ENCODE data around the gene BEND3. TPM values are rescaled to one million over a fixed set of nuclear protein-coding genes. Genes with fewer than 3 reads are reported as not detected.
"Not testable (repeated sequence)": the region's sequence is repeated elsewhere in the genome, so short reads cannot be mapped to it uniquely, and the experiment has no call there.

BEND3 gene
- total and polyA plus RNA-seq, 2 experiments from 2014 or later, result 3.4 to 7.7 TPM

DNA sequence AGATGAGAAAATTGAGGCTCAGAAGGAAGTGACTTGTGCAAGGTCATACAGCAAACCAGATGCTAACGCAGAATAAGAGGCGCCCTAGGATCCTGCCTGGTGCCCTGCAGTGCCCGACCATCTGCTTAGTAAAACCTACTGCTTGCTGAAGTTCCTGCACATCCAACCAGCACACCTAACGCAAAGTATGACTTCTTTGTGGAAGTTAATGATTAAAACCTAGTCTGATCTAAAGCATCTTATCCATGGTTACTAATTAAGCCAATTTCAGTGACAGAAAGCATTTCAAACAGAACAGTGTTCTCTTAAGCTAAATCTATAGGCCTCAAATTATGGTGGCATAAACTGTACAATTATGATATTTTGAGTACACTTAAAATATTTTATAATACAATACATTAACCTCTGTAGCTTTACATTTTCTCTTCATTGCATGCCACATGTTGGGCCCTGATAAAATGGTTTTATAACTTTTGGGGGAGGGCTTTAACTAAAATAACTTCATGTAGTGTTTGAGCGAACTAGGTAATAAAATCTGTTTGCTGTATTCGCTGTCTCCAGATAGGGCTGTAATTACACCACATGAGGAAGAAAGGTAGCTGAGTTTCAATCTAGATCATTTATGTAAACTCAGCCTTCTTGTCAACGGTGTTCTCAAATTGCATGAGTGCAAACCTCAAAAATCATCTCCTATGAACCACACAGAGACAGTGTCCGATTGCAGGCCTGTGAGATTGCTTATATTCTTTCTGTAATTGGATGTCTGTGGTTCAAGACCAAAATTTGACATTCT is 37.5 kb upstream of the BEND3 start:
- H3K4me1 ChIP-seq (ENCODE audit: low read depth), result no peaks in the 10 kb centered on the region
- no peak for DNase-seq (ENCODE audit: low read depth in 1 of 2, low spot score in 1 of 2)
- H3K27ac ChIP-seq, result no peak overlapping the region
- TF ChIP-seq, protein P1, sequence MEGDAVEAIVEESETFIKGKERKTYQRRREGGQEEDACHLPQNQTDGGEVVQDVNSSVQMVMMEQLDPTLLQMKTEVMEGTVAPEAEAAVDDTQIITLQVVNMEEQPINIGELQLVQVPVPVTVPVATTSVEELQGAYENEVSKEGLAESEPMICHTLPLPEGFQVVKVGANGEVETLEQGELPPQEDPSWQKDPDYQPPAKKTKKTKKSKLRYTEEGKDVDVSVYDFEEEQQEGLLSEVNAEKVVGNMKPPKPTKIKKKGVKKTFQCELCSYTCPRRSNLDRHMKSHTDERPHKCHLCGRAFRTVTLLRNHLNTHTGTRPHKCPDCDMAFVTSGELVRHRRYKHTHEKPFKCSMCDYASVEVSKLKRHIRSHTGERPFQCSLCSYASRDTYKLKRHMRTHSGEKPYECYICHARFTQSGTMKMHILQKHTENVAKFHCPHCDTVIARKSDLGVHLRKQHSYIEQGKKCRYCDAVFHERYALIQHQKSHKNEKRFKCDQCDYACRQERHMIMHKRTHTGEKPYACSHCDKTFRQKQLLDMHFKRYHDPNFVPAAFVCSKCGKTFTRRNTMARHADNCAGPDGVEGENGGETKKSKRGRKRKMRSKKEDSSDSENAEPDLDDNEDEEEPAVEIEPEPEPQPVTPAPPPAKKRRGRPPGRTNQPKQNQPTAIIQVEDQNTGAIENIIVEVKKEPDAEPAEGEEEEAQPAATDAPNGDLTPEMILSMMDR (IDR thresholded peaks at IDR 0.05; ENCODE audit: low read depth, low read length), result no peak
- no peaks in the 10 kb centered on the region for H3K27me3 ChIP-seq
- H3K4me3 ChIP-seq, result no peak overlapping the region
- H3K9me3 ChIP-seq (ENCODE audit: low read depth), result no peaks in the 10 kb centered on the region
- no peaks in the 10 kb centered on the region for H3K36me3 ChIP-seq

DNA sequence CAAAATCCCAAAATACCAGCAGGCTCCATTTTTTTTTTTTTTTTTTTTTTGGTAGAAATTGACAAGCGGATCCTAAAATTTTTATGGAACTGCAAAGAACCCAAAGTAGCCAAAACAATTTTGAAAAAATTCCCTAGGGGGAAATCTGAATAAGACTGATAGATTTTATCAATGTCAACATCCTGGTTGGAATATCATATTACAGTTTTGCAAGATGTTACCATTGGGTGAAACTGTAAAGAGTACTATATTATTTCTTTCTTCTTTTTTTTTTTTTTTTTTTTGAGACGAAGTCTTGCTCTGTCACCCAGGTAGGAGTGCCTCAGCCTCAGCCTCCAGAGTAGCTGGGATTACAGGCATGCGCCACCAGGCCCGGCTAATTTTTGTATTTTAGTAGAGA is 29.4 kb upstream of the BEND3 start:
- TF ChIP-seq, protein P1 (IDR thresholded peaks at IDR 0.05; ENCODE audit: low read depth, low read length), result no peak
- Histone ChIP-seq H3K36me3 (no peaks in the 10 kb centered on the region), H3K4me1 (ENCODE audit: low read depth) (peaks cover 5% of the 10 kb centered on the region), H3K9me3 (ENCODE audit: low read depth) (no peaks in the 10 kb centered on the region), H3K27me3 (no peaks in the 10 kb centered on the region), H3K27ac (no peak overlapping the region), H3K4me3 (no peak overlapping the region)
- no peak for DNase-seq (ENCODE audit: low read depth in 1 of 2, low spot score in 1 of 2)

DNA sequence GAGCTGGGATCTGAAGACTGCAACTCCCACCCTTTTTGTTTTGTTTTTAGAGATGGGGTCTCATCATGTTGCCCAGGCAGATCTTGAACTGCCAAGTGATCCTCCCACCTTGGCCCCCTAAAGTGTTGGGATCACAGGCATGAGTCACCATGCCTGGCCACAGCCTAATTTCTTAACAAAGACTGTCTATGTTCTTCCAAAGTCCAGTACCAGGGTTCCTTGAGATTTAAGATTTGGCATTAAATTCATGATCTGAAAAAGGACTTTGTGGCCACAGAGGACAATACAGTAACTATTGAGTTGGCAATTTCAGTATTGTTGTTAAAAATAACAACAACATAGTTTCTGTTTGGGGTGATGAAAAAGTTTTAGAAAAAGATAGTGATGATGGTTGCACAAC is 28.7 kb upstream of the BEND3 start:
- TF ChIP-seq, protein P1 (IDR thresholded peaks at IDR 0.05; ENCODE audit: low read depth, low read length), result no peak
- H3K4me1 ChIP-seq (ENCODE audit: low read depth), result peaks cover 5% of the 10 kb centered on the region
- H3K27ac ChIP-seq, result no peak overlapping the region
- no peak overlapping the region for H3K4me3 ChIP-seq
- H3K9me3 ChIP-seq (ENCODE audit: low read depth), result no peaks in the 10 kb centered on the region
- no peaks in the 10 kb centered on the region for H3K27me3 ChIP-seq
- peak in 1 of 2 donors; percentile 34 for DNase-seq (ENCODE audit: low read depth in 1 of 2, low spot score in 1 of 2)
- H3K36me3 ChIP-seq, result no peaks in the 10 kb centered on the region

DNA sequence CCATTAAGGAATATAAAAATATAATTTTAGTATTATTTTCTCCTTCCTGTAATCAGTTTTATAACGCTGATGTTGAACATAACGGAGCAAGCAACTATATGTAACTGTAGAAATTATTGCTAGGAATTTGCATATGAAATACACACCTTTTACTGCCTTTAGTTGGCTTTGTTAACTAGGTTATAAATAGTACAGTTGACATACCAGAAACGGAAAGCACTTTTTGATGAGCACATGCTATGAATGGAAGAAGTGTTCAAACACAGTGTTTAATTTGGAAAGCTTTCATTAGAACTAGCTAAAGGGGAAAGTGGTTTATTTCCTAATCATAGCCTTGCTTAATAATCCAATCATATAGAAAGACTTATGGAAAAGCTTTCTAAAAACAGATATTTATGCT is 25.3 kb upstream of the BEND3 start:
- TF ChIP-seq, protein P1 (IDR thresholded peaks at IDR 0.05; ENCODE audit: low read depth, low read length), result no peak
- H3K36me3 ChIP-seq, result no peaks in the 10 kb centered on the region
- no peaks in the 10 kb centered on the region for H3K27me3 ChIP-seq
- H3K27ac ChIP-seq, result no peak overlapping the region
- H3K9me3 ChIP-seq (ENCODE audit: low read depth), result no peaks in the 10 kb centered on the region
- no peak for DNase-seq (ENCODE audit: low read depth in 1 of 2, low spot score in 1 of 2)
- no peak overlapping the region for H3K4me3 ChIP-seq
- peaks cover 5% of the 10 kb centered on the region for H3K4me1 ChIP-seq (ENCODE audit: low read depth)

DNA sequence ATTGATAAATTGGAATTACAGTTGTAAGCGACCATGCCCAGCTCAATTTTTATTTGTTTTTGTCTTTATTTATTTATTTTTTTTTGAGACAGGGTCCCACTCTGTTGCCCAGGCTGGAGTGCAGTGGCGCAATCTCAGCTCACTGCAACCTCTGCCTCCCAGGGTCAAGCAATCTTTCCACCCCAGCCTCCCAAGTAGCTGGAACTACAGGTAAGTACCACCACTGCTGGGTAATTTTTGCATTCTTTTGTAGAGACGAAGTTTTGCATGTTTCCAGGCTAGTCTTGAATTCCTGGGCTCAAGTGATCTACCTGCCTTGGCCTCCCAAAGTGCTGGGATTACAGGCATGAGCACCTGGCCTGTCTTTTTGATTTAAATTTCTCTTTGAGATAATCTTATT is 21.0 kb upstream of the BEND3 start:
- not testable (repeated sequence) for DNase-seq (ENCODE audit: low read depth in 1 of 2, low spot score in 1 of 2); H3K4me1 ChIP-seq (ENCODE audit: low read depth); H3K36me3 ChIP-seq

DNA sequence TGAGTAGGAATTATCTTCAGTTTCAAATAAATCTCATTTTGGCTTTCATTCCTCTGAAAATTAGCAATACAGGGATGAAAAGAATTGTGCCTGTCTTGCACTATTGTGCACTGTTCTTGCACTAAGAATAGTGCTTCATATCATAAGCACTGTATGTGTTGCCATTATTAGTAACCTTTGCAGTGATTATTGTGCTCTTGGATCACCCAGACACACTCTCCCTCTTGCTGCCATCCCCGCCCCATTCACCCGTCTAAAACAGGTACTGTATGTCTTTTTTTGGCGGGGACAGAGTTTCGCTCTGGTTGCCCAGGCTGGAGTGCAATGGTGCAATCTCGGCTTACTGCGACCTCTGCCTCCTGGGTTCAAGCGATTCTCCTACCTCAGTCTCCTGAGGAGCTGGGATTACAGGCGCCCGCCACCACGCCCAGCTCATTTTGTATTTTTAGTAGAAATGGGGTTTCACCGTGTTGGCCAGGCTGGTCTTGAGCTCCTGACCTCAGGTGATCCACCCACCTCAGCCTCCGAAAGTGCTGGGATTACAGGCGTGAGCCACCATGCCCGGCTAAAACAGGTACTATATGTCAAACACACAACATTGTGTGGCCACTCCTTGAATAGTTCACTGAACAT is 19.8 kb upstream of the BEND3 start:
- not testable (repeated sequence) for H3K36me3 ChIP-seq; DNase-seq (ENCODE audit: low read depth in 1 of 2, low spot score in 1 of 2)

More for the DNA sequence above, 21.0 kb upstream of the BEND3 start:
- H3K27me3 ChIP-seq; H3K4me3 ChIP-seq; H3K9me3 ChIP-seq (ENCODE audit: low read depth); H3K27ac ChIP-seq: not testable (repeated sequence)

More for the DNA sequence above, 19.8 kb upstream of the BEND3 start:
- not testable (repeated sequence) for H3K4me3 ChIP-seq; H3K27me3 ChIP-seq; H3K4me1 ChIP-seq (ENCODE audit: low read depth); H3K9me3 ChIP-seq (ENCODE audit: low read depth); H3K27ac ChIP-seq
